ENCODE results near the gene WIPI1. TPM values are rescaled to one million over a fixed set of nuclear protein-coding genes. Genes with fewer than 3 reads are reported as not detected.

WIPI1 gene
- total and polyA plus RNA-seq, 9 of the 15 experiments (the other 6 are each of a cell fraction or from before 2014, with no cell fraction given), result 3.7 to 23.5 (median 11.8) TPM

DNA sequence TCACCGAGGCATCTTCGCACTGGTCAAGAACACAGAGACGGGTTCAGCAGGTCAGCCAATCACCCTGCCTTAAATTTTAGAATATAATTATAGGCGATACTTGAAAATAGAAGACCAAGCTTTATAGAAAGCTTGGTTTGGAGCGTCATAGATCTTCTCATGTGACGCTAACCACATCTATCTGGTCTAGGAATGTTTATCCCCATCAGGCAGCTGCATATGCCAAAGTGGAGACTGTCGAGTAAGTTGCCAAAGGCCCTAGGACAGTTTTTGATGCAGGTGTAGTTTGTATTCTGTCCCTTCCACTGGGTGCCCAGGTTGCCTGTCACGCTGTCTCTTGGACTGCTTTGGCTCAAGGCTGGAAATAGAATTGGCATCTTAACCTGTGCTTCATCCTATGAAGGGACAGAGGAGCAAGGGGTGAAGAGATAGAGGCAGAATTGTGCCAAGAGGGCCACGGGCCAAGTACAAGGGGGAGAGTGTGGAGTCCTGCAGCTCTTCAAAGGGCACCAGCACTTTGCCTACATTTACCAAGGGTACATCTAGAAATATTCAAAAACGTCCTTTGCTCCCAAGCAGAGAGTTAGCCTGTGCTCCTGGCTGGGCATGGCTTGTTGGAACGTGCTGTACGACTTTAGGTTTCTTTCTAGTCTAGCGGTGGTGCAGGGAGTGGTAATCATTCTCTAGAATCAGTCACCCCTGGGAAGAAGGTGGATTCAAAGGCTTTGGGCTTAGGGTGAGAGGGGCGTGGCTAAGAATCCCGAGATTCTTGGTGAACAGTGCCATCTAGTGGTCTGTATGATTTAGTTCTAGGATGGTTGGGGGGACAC lies 5.3 kb upstream of the WIPI1 start (continued):
- TF ChIP-seq FOXK2 (conservative IDR thresholded peaks at IDR 0.05 in 1 of 2, IDR thresholded peaks at IDR 0.05 in 1 of 2; ENCODE audit: low read depth in 2 of 2), result no peak
- no peak for TF ChIP-seq ZNF695 (CRISPR knock-in tag; IDR thresholded peaks at IDR 0.05)
- TF ChIP-seq SIN3B (IDR thresholded peaks at IDR 0.05; ENCODE audit: low read depth), result no peak
- TF ChIP-seq ZNF12 (CRISPR knock-in tag; IDR thresholded peaks at IDR 0.05), result no peak
- TF ChIP-seq, protein P1, sequence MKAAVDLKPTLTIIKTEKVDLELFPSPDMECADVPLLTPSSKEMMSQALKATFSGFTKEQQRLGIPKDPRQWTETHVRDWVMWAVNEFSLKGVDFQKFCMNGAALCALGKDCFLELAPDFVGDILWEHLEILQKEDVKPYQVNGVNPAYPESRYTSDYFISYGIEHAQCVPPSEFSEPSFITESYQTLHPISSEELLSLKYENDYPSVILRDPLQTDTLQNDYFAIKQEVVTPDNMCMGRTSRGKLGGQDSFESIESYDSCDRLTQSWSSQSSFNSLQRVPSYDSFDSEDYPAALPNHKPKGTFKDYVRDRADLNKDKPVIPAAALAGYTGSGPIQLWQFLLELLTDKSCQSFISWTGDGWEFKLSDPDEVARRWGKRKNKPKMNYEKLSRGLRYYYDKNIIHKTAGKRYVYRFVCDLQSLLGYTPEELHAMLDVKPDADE (conservative IDR thresholded peaks at IDR 0.05; ENCODE audit: control insufficient read depth, low read depth, low read length), result no peak
- no peak for TF ChIP-seq HNRNPUL1 (IDR thresholded peaks at IDR 0.05; ENCODE audit: low read length)
- TF ChIP-seq TEAD1 (CRISPR knock-in tag; IDR thresholded peaks at IDR 0.05), result no peak
- TF ChIP-seq HNRNPK (IDR thresholded peaks at IDR 0.05; ENCODE audit: low read depth, low read length, poor library complexity, severe bottlenecking), result no peak
- TF ChIP-seq ZNF507 (tag; conservative IDR thresholded peaks at IDR 0.05), result no peak
- TF ChIP-seq, protein P2, sequence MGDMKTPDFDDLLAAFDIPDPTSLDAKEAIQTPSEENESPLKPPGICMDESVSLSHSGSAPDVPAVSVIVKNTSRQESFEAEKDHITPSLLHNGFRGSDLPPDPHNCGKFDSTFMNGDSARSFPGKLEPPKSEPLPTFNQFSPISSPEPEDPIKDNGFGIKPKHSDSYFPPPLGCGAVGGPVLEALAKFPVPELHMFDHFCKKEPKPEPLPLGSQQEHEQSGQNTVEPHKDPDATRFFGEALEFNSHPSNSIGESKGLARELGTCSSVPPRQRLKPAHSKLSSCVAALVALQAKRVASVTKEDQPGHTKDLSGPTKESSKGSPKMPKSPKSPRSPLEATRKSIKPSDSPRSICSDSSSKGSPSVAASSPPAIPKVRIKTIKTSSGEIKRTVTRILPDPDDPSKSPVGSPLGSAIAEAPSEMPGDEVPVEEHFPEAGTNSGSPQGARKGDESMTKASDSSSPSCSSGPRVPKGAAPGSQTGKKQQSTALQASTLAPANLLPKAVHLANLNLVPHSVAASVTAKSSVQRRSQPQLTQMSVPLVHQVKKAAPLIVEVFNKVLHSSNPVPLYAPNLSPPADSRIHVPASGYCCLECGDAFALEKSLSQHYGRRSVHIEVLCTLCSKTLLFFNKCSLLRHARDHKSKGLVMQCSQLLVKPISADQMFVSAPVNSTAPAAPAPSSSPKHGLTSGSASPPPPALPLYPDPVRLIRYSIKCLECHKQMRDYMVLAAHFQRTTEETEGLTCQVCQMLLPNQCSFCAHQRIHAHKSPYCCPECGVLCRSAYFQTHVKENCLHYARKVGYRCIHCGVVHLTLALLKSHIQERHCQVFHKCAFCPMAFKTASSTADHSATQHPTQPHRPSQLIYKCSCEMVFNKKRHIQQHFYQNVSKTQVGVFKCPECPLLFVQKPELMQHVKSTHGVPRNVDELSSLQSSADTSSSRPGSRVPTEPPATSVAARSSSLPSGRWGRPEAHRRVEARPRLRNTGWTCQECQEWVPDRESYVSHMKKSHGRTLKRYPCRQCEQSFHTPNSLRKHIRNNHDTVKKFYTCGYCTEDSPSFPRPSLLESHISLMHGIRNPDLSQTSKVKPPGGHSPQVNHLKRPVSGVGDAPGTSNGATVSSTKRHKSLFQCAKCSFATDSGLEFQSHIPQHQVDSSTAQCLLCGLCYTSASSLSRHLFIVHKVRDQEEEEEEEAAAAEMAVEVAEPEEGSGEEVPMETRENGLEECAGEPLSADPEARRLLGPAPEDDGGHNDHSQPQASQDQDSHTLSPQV (IDR thresholded peaks at IDR 0.05), result no peak
- no peak for TF ChIP-seq NRF1 (conservative IDR thresholded peaks at IDR 0.05 in 1 of 2, IDR thresholded peaks at IDR 0.05 in 1 of 2)
- TF ChIP-seq CREB1 (IDR thresholded peaks at IDR 0.05), result no peak
- TF ChIP-seq CREB1 (CRISPR knock-in tag; IDR thresholded peaks at IDR 0.05), result no peak
- TF ChIP-seq ZNF316 (IDR thresholded peaks at IDR 0.05), result no peak
- TF ChIP-seq, protein P3, sequence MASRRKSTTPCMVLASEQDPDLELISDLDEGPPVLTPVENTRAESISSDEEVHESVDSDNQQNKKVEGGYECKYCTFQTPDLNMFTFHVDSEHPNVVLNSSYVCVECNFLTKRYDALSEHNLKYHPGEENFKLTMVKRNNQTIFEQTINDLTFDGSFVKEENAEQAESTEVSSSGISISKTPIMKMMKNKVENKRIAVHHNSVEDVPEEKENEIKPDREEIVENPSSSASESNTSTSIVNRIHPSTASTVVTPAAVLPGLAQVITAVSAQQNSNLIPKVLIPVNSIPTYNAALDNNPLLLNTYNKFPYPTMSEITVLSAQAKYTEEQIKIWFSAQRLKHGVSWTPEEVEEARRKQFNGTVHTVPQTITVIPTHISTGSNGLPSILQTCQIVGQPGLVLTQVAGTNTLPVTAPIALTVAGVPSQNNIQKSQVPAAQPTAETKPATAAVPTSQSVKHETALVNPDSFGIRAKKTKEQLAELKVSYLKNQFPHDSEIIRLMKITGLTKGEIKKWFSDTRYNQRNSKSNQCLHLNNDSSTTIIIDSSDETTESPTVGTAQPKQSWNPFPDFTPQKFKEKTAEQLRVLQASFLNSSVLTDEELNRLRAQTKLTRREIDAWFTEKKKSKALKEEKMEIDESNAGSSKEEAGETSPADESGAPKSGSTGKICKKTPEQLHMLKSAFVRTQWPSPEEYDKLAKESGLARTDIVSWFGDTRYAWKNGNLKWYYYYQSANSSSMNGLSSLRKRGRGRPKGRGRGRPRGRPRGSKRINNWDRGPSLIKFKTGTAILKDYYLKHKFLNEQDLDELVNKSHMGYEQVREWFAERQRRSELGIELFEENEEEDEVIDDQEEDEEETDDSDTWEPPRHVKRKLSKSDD (conservative IDR thresholded peaks at IDR 0.05; ENCODE audit: low read length), result no peak
- TF ChIP-seq ZNF175 (CRISPR knock-in tag; IDR thresholded peaks at IDR 0.05; ENCODE audit: low read depth), result no peak
- no peak for TF ChIP-seq HNRNPH1 (optimal IDR thresholded peaks at IDR 0.05; ENCODE audit: low read depth, low read length)
- no peak for TF ChIP-seq ZNF589 (CRISPR knock-in tag; IDR thresholded peaks at IDR 0.05; ENCODE audit: low read depth)
- no peak for TF ChIP-seq GTF2E2 (tag; IDR thresholded peaks at IDR 0.05)

All from K562 (cell line).